ENCODE measurements around the gene MBLAC2.

DNA sequence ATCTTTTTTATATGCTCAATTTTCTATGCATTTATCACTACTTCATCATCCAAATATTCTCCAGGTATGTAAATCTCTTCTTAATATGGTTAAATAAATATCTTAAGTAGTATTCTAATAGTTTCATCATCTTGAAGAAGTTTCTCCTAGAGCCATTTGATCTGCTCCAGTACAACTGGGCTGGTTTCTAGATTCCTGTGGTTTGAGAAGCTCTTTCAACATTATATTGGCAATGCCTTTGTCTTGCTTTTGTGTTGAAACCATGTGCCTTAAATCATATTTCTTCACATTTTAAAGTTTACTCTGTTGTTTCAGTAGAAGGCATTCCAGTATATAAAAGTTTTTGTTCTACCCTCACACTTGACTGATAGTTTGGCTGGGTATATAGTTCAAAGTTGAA is 27.6 kb downstream of the MBLAC2 start:
- TF ChIP-seq EZH2 (IDR thresholded peaks at IDR 0.05; ENCODE audit: borderline replicate concordance, insufficient read depth, low read depth, low read length, poor library complexity, severe bottlenecking) (no peak), CTCF (IDR thresholded peaks at IDR 0.05) (no peak)

Data from B cell (primary cell).